ENCODE data around the gene FBN1.

DNA sequence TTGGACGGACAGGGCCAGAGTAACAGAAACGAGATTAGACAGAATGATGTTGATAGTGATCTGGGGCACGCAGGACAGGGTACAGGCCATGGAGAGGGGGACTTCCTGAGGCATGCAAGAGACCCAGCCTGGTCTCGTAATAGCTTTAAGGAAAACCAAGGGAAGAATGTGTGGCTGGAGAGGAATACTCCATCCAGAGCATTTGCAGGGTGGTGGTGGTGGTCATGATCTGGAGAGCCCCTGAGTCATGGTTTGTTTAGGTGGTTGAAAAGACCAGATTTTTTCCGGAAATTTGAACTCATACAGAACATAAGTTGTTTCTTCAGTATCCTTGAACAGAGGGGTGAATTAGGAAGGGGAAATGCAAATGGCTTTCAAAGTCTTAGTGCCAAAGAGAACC lies 175.8 kb downstream of the FBN1 start:
- TF ChIP-seq EZH2 (IDR thresholded peaks at IDR 0.05; ENCODE audit: borderline replicate concordance, low read length): no peak
- TF ChIP-seq, protein P1, sequence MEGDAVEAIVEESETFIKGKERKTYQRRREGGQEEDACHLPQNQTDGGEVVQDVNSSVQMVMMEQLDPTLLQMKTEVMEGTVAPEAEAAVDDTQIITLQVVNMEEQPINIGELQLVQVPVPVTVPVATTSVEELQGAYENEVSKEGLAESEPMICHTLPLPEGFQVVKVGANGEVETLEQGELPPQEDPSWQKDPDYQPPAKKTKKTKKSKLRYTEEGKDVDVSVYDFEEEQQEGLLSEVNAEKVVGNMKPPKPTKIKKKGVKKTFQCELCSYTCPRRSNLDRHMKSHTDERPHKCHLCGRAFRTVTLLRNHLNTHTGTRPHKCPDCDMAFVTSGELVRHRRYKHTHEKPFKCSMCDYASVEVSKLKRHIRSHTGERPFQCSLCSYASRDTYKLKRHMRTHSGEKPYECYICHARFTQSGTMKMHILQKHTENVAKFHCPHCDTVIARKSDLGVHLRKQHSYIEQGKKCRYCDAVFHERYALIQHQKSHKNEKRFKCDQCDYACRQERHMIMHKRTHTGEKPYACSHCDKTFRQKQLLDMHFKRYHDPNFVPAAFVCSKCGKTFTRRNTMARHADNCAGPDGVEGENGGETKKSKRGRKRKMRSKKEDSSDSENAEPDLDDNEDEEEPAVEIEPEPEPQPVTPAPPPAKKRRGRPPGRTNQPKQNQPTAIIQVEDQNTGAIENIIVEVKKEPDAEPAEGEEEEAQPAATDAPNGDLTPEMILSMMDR (conservative IDR thresholded peaks at IDR 0.05 in 1 of 2, IDR thresholded peaks at IDR 0.05 in 1 of 2; ENCODE audit: extremely low read depth in 1 of 2, insufficient read depth in 1 of 2, low read depth in 1 of 2, low read length in 2 of 2): no peak

Measured in mammary epithelial cell (primary cell).